ENCODE data around the gene TRPC4AP.

The TRPC4AP gene

GRCh38 chr20:35014537-35014936 lies 78.1 kb downstream of the TRPC4AP start:
- no peaks in the 10 kb centered on the region for H3K36me3 ChIP-seq (ENCODE audit: control insufficient read depth, insufficient read depth, low read length)

DNA sequence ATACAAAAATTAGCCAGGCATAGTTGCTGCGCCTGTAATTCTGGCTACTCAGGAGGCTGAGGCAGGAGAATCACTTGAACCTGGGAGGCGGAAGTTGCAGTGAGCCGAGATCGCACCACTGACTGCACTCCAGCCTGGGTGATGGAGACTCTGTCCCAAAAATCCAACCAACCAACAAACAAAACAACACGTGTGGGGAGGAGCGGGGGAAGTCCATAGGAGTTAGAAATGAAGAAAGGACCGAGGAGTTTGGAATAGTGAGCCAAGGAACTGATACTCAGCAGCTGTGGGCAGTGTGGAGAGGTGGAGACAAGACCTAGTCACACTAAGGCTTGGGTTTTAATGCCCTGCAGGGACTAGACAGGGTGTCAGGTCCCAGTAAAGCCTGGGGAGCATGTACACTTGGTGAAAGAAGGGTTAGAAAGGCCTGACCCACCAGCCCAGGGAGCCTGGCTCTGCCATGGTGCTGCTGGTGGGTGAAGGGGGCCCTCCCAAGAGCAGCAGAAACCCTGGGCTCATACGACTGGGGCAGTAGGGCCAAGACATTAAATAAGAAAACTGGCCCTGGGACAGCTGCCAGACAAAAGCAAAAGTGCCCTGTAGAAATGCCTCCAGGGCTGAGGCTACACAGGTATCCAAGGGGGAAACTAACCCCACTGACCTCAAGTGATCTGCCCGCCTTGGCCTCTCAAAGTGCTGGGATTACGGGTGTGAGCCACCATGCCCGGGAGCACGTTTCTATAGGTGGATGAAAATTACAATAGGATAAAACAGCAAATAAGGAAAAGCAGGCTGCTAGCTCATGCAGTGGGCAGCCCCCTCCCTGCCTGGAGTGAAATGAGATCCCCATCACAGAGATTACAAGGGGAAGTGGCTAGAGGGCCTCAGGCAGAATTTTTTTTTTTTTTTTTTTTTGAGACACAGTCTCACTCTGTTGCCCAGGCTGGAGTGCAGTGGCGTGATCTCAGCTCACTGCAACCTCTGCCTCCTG lies 78.9 kb downstream of the TRPC4AP start:
- Histone ChIP-seq H3K27me3 (ENCODE audit: control insufficient read depth, insufficient read depth, low read length) (no peaks in the 10 kb centered on the region), H3K4me2 (ENCODE audit: low read length) (no peak overlapping the region), H3K4me1 (no peaks in the 10 kb centered on the region), H3K79me2 (no peaks in the 10 kb centered on the region), H3K36me3 (ENCODE audit: control insufficient read depth, insufficient read depth, low read length) (no peaks in the 10 kb centered on the region), H3K27ac (no peak overlapping the region), H3K4me3 (ENCODE audit: low read depth, low read length) (no peak overlapping the region), H3K9me3 (ENCODE audit: control insufficient read depth, low read length) (no peaks in the 10 kb centered on the region), H3K9ac (no peak overlapping the region), H2AFZ (no peak overlapping the region)
- TF ChIP-seq CTCF (IDR thresholded peaks at IDR 0.05): no peak

More at GRCh38 chr20:35014537-35014936, 78.1 kb downstream of the TRPC4AP start:
- H3K27me3 ChIP-seq (ENCODE audit: control insufficient read depth, insufficient read depth, low read length): no peaks in the 10 kb centered on the region
- H3K4me1 ChIP-seq: no peaks in the 10 kb centered on the region
- H3K27ac ChIP-seq: no peak overlapping the region
- TF ChIP-seq CTCF (IDR thresholded peaks at IDR 0.05): no peak
- no peak overlapping the region for H2AFZ ChIP-seq
- no peak overlapping the region for H3K9ac ChIP-seq
- H3K9me3 ChIP-seq (ENCODE audit: control insufficient read depth, low read length): no peaks in the 10 kb centered on the region
- no peak overlapping the region for H3K4me2 ChIP-seq (ENCODE audit: low read length)
- no peaks in the 10 kb centered on the region for H3K79me2 ChIP-seq
- no peak overlapping the region for H3K4me3 ChIP-seq (ENCODE audit: low read depth, low read length)

- TF ChIP-seq CTCF (IDR thresholded peaks at IDR 0.05): no peak
- no peak overlapping the region for H3K4me3 ChIP-seq (ENCODE audit: low read depth, low read length)
- H2AFZ ChIP-seq: no peak overlapping the region
- no peaks in the 10 kb centered on the region for H3K79me2 ChIP-seq
- H3K9ac ChIP-seq: no peak overlapping the region
- H3K27ac ChIP-seq: no peak overlapping the region
- no peaks in the 10 kb centered on the region for H3K27me3 ChIP-seq (ENCODE audit: control insufficient read depth, insufficient read depth, low read length)
- no peaks in the 10 kb centered on the region for H3K4me1 ChIP-seq
- no peaks in the 10 kb centered on the region for H3K36me3 ChIP-seq (ENCODE audit: control insufficient read depth, insufficient read depth, low read length)
- H3K9me3 ChIP-seq (ENCODE audit: control insufficient read depth, low read length): no peaks in the 10 kb centered on the region
- no peak overlapping the region for H3K4me2 ChIP-seq (ENCODE audit: low read length)
Measured at GRCh38 chr20:35012227-35013069, 80.2 kb downstream of the TRPC4AP start.

DNA sequence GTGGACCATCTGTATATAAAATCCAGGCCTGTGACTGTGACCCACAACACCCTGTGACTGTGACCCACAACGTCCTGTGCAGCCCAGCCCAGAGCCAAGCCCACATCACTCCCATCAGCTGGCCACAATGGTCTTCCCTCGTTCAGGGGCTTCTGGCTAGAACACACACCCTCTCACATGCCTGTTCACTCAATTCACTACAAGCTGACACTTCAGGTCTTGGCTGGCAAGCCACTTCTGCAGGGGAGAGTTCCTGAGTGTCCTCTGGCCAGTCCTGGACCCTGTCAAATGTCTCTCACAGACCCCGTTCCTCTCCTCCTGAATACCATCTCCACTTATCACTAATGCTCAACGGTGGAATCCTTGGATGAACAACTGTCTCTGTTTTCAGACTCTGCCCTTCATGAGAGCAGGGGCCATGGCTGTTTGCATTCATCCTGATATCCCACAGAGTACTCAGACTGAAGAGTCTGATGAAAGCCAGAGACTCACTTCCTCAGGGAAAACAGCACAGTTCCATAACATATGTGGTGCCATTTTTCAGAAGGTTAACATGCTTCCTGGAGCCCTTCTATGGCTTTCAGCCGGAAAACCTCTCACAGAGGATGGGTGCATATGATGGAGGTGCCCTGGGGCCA lies 80.9 kb downstream of the TRPC4AP start:
- Histone ChIP-seq H3K4me3 (ENCODE audit: low read depth, low read length) (no peak overlapping the region), H3K79me2 (no peaks in the 10 kb centered on the region), H3K27ac (no peak overlapping the region)

More for the DNA sequence above, 80.9 kb downstream of the TRPC4AP start:
- Histone ChIP-seq H3K27me3 (ENCODE audit: control insufficient read depth, insufficient read depth, low read length) (no peaks in the 10 kb centered on the region), H3K9ac (no peak overlapping the region), H3K4me1 (no peaks in the 10 kb centered on the region), H3K4me2 (ENCODE audit: low read length) (no peak overlapping the region), H2AFZ (no peak overlapping the region), H3K36me3 (ENCODE audit: control insufficient read depth, insufficient read depth, low read length) (no peaks in the 10 kb centered on the region), H3K9me3 (ENCODE audit: control insufficient read depth, low read length) (no peaks in the 10 kb centered on the region)
- TF ChIP-seq CTCF (IDR thresholded peaks at IDR 0.05): no peak
